Erythroblast (primary cell): ENCODE data around the gene PXMP4.

Source experiments
- DNase-seq, 2 experiments: peaks; one replicate each; lab custom pipeline; 2025; lab: John Stamatoyannopoulos, UW
- GATA1 ChIP-seq: IDR thresholded peaks from 2 replicates; pipeline ENCODE4 v1.6.1; 2011; ENCODE audit warnings: low read depth, mild to moderate bottlenecking, control low read depth, low read length, moderate library complexity
- POLR2A ChIP-seq: IDR thresholded peaks from 2 replicates; pipeline ENCODE4 v1.6.1; 2011; ENCODE audit warnings: mild to moderate bottlenecking, low read length

PXMP4 gene

GRCh38 chr20:33667676-33668465 lies 52.2 kb downstream of the PXMP4 start:
- TF ChIP-seq GATA1, result no peak
- TF ChIP-seq POLR2A, result no peak
- DNase-seq, result peak; percentile 80 to 86

DNA sequence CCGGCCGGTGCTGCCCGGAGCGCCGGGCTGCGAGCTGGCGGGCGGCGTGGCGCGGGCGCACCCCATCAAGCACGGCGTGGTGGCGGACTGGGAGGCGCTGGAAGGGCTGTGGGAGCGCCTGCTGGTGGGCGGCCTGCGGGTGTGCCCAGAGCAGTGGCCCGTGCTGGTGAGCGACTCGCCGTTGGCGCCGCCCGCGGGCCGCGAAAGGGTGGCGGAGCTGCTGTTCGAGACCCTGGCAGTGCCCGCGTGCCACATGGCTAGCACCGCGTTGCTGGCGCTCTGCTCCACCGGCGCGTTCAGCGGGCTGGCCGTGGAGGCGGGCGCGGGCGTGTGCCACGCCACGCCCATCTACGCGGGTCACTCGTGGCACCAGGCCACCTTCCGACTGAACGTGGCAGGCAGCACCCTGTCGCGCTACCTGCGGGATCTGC lies 52.9 kb downstream of the PXMP4 start:
- peak; percentile 65 to 67 for DNase-seq
- TF ChIP-seq GATA1 (no peak), POLR2A (no peak)

- peak; percentile 96 to 97 for DNase-seq
- TF ChIP-seq GATA1 (no peak), POLR2A (peak; percentile 51)
Observed at GRCh38 chr20:33666293-33667244, 53.5 kb downstream of the PXMP4 start, which contains the start of gene ACTL10. Gene ACTL10, plus strand, starts transcription at chr20:33666943. Its CDS starts 555 bp downstream, at chr20:33667498.

DNA sequence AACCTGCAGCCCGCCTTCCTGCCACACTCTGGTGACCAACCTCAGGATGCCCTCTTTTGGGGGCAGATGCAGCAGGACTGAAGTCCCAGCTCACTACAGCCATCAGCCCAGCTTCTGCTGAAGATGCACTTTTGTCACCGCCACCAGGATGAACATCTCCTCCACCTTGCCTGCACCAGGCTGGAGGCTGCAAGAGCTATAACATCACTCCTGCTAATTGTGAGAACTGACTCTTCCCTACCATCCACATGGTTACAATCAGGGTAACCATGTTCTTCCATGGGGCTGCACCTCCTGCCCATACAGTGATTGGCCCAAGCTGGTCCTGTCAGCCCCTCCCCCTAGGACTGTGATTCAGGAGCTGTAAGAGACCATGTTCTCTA lies 55.4 kb downstream of the PXMP4 start:
- no peak for DNase-seq
- no peak for TF ChIP-seq GATA1
- TF ChIP-seq POLR2A, result no peak

GRCh38 chr20:33664085-33664761 lies 55.9 kb downstream of the PXMP4 start:
- TF ChIP-seq POLR2A (no peak), GATA1 (no peak)
- DNase-seq, result no peak

GRCh38 chr20:33663161-33664084 lies 56.7 kb downstream of the PXMP4 start:
- TF ChIP-seq GATA1, result no peak
- peak; percentile 71 for TF ChIP-seq POLR2A
- DNase-seq, result peak; percentile 88 to 91

DNA sequence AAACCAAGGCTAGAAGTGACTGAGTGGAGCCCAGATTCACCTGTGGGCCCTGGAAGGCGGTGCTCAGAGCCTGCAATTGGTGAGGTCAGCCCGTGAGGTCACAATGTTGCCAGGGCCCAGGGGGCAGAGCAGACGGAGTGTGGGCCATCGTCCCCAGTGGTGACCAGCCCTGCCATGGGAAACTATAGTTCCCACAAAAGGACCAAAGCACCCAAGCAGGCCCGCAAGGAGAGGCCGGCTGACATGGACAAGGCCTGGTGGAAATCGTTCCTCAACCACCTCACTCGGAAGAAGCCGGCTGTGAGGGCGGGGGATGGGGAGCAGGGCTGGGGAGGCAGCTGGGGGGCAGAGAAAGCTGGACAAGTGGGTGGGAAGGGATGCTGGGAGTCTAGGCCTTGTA lies 57.9 kb downstream of the PXMP4 start, which contains the start of gene C20orf144:
Gene C20orf144 (plus strand): TSS at position 156 of the 400 bp plus-strand sequence. CDS start 19 bp downstream, at position 175.
- TF ChIP-seq POLR2A (no peak), GATA1 (no peak)
- DNase-seq, result no peak

DNA sequence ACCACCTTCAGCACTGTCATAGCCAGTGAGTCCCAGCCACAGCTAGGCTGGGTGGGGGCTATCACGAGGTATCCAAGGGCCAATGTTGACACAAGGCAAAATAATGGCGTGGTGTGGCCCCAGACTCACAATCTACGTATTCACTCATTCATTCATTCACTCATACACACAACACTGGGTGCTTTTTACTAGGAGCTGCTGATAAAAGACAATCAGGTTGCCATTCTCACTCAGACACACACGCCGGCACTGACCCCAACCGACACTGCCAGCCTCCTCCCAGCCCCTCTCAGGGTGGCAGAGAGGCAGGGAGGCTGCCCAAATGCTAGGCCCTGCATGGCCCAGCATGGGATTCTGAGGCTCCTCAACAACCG lies 59.4 kb downstream of the PXMP4 start:
- no peak for DNase-seq

DNA sequence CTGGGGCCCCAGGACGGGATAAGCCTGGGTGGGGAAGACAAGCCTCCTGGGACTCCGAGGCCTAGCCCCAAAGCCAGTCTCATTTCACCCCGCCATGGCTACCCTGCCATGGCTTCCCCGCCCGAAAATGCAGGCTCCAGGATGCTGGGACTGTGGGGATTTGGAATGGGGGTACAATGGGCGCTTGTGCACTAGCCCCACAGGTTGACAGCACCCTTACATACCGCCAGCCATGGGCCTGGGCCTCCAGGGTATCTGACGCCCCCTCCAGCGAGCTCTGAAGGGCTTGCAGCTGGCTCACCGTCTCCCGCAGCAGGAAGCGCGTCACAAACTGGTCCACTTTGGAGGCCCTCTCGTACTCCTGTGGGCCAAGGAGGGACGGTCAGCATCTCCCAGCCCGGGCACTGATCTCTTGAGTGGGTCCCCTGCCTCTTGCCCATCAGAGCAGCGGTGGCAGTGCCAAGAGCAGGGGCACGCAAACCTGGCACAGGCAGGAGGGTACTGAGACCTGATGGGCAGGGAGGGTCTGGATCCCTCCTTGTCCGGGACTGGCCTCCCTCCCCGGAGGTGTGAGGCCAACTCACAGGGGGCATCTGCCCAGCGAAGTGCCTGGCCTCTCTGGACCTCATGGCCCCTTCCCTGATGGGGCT lies 60.0 kb downstream of the PXMP4 start:
- no peak for DNase-seq
- TF ChIP-seq POLR2A (no peak), GATA1 (no peak)

More for the DNA sequence above, 59.4 kb downstream of the PXMP4 start:
- no peak for TF ChIP-seq POLR2A
- no peak for TF ChIP-seq GATA1

GRCh38 chr20:33659341-33660034 lies 60.6 kb downstream of the PXMP4 start:
- TF ChIP-seq POLR2A (no peak), GATA1 (no peak)

GRCh38 chr20:33658929-33659328 lies 61.2 kb downstream of the PXMP4 start:
- TF ChIP-seq POLR2A (no peak), GATA1 (no peak)
- DNase-seq, result no peak

More at GRCh38 chr20:33659341-33660034, 60.6 kb downstream of the PXMP4 start:
- DNase-seq, result no peak

GRCh38 chr20:33658510-33658909 lies 61.6 kb downstream of the PXMP4 start:
- TF ChIP-seq POLR2A (no peak), GATA1 (no peak)
- DNase-seq, result no peak
